HG03442 (cell line): ENCODE data around the gene PTPRZ1.
A peak's percentile ranks its signal among the peaks of the same experiment; 100 is the strongest.

Experiments used
- ATAC-seq: cut with Tn5 transposase; IDR thresholded peaks from one replicate; pipeline ENCODE4 v1.9.1; 2021; ENCODE audit warnings: mild to moderate bottlenecking, moderate library complexity; ENCODE audit not compliant: unreplicated experiment

Gene PTPRZ1

GRCh38 chr7:122038904-122039303 is 165.9 kb downstream of the PTPRZ1 start:
- no peak for ATAC-seq

- ATAC-seq, result no peak
Observed at GRCh38 chr7:122040147-122040546, 167.2 kb downstream of the PTPRZ1 start.

- ATAC-seq, result no peak
Observed at GRCh38 chr7:122046402-122046801, 173.4 kb downstream of the PTPRZ1 start.

- ATAC-seq, result no peak
Observed at GRCh38 chr7:122054393-122054792, 181.4 kb downstream of the PTPRZ1 start.

- ATAC-seq, result no peak
Observed at GRCh38 chr7:122055073-122055472, 182.1 kb downstream of the PTPRZ1 start.

- no peak for ATAC-seq
Observed at GRCh38 chr7:122056977-122057376, 184.0 kb downstream of the PTPRZ1 start.

- no peak for ATAC-seq
Observed at GRCh38 chr7:122059542-122059941, 186.6 kb downstream of the PTPRZ1 start.

- ATAC-seq, result no peak
Observed at GRCh38 chr7:122063146-122063545, 190.2 kb downstream of the PTPRZ1 start.

- no peak for ATAC-seq
Observed at GRCh38 chr7:122064971-122065370, 192.0 kb downstream of the PTPRZ1 start.

- no peak for ATAC-seq
Observed at GRCh38 chr7:122067077-122067476, 194.1 kb downstream of the PTPRZ1 start.

- no peak for ATAC-seq
Observed at GRCh38 chr7:122068046-122068445, 195.1 kb downstream of the PTPRZ1 start.

- ATAC-seq, result no peak
Observed at GRCh38 chr7:122068999-122069398, 196.0 kb downstream of the PTPRZ1 start.

GRCh38 chr7:122070062-122070461 is 197.1 kb downstream of the PTPRZ1 start:
- ATAC-seq, result no peak

- no peak for ATAC-seq
Observed at GRCh38 chr7:122070834-122071233, 197.9 kb downstream of the PTPRZ1 start.

GRCh38 chr7:122072272-122072671 is 199.3 kb downstream of the PTPRZ1 start:
- ATAC-seq, result no peak

GRCh38 chr7:122072924-122073599 is 200.1 kb downstream of the PTPRZ1 start:
- no peak for ATAC-seq

GRCh38 chr7:122073635-122074034 is 200.7 kb downstream of the PTPRZ1 start:
- no peak for ATAC-seq

- ATAC-seq, result no peak
Observed at GRCh38 chr7:122082160-122082559, 209.2 kb downstream of the PTPRZ1 start.

- no peak for ATAC-seq
Observed at GRCh38 chr7:122082670-122083069, 209.7 kb downstream of the PTPRZ1 start.

- peak; percentile 98 for ATAC-seq
Observed at GRCh38 chr7:122092964-122093797, 220.2 kb downstream of the PTPRZ1 start.

GRCh38 chr7:122094549-122094948 is 221.6 kb downstream of the PTPRZ1 start:
- ATAC-seq, result no peak

GRCh38 chr7:122095642-122096041 is 222.7 kb downstream of the PTPRZ1 start:
- no peak for ATAC-seq
